SK-N-SH treated with all-trans-retinoic acid at 6 μM for 48 hours (cell line): ENCODE data around the gene LEMD2.

Experiments
- BACH2 ChIP-seq: fragments of 250-450 bp; sonication (Bioruptor Pico); IDR thresholded peaks from 2 replicates; pipeline ENCODE4 v1.9.0; 2021; ENCODE audit warnings: mild to moderate bottlenecking, borderline replicate concordance
- ISL1 ChIP-seq: fragments of 250-450 bp; sonication (Bioruptor Pico); IDR thresholded peaks from 2 replicates; pipeline ENCODE4 v2.1.2; 2022; ENCODE audit warnings: mild to moderate bottlenecking, moderate library complexity
- ZNF70 ChIP-seq: fragments of 450-650 bp; formaldehyde crosslinking; IDR thresholded peaks from 2 replicates; pipeline ENCODE4 v1.5.0; 2020; ENCODE audit warnings: mild to moderate bottlenecking, moderate library complexity
- ZNF8 ChIP-seq: fragments of 450-650 bp; formaldehyde crosslinking; IDR thresholded peaks from 2 replicates; pipeline ENCODE4 v1.5.0; 2020; ENCODE audit warnings: mild to moderate bottlenecking, moderate library complexity

GRCh38 chr6:33772082-33772830 lies 16.7 kb downstream of the LEMD2 start:
- TF ChIP-seq ZNF70 (CRISPR knock-in tag) (no peak), ZNF8 (CRISPR knock-in tag) (no peak), ISL1 (CRISPR knock-in tag) (no peak), BACH2 (CRISPR knock-in tag) (no peak)
